HG02759 (cell line): Measurements from ENCODE around the gene DMAC2.
A peak's percentile ranks its signal among the peaks of the same experiment; 100 is the strongest.
"Not testable (repeated sequence)": the region's sequence is repeated elsewhere in the genome, so short reads cannot be mapped to it uniquely, and the experiment has no call there.

ENCODE experiments used
- ATAC-seq: cut with Tn5 transposase; IDR thresholded peaks from one replicate; pipeline ENCODE4 v1.9.1; 2021; ENCODE audit warnings: mild to moderate bottlenecking, moderate library complexity; ENCODE audit not compliant: unreplicated experiment

Gene DMAC2

DNA sequence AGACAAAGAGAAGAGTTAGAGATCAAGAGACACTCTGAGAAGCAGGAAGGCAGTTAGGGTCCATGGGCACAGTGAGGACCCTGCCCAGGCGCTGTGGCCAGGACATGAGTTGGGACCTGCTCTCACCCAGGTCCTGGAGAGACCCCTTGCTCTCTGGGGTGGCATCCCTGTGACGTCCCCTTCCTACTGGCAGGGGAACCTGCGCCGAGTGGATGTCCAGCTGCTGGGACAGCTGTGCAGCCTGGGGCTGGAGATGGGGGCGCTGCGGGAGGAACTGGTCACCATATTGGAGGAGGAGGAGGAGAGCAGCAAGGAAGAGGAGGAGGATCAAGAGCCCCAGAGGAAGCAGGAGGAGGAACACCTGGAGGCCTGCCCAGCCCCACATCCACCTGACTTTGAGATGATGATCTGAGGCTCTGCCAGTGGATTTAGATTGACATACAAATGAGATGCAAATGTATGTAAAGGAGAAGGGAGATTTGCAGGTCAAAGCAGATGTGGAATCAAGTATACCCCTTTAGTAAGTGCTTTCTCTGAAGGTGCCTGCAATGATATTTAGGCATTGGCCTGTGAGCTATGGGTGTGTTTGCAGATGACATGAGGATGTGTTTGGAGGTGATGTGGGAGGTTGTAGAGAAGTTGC lies 4.2 kb upstream of the DMAC2 start:
- ATAC-seq: no peak

DNA sequence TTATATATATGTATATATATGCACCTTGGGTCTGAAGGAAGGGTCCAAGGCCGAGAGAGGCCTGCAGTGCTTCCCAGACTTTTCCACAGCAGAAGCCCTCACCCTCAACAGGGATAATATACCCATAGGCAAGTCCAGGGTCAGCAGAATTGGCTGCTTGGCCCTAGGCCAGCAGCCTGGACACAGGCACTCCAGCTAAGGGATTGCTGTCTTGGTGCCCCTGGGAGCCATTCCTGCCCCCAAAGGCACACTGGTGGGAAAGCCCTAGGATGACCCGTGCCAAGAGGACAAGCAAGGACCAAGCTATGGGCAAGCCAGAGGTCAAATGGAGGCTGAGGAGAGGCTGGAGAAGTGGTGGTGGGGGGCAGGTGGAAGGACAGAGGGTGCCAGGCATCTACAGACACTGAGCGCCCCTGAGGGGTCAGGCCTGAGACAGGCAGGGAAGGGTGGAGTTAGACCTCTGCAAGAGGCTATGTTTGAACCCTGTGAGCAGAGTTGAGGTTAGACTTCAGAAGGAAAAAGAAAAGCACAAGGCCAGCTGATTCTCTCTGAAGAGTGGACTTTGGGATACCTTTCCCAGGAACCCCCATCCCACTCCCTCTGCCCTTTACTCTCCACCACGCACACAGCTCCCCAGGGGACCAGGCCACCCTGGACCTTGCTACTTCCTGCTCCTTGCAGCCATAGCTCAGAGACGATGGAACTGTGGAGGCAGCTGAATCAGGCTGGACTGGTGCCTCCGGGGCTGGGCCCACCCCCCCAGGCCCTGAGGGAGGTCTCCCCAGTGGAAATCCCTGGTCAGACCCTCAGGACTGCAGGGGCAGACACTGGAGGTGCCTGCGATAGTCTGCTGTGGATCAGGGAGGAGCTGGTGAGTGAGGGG lies 3.0 kb upstream of the DMAC2 start, which contains the start of gene ERICH4:
ERICH4 (plus strand) TSS at position 684 of the 883 bp plus-strand sequence; CDS start at position 698, 14 bp downstream.
- no peak for ATAC-seq

DNA sequence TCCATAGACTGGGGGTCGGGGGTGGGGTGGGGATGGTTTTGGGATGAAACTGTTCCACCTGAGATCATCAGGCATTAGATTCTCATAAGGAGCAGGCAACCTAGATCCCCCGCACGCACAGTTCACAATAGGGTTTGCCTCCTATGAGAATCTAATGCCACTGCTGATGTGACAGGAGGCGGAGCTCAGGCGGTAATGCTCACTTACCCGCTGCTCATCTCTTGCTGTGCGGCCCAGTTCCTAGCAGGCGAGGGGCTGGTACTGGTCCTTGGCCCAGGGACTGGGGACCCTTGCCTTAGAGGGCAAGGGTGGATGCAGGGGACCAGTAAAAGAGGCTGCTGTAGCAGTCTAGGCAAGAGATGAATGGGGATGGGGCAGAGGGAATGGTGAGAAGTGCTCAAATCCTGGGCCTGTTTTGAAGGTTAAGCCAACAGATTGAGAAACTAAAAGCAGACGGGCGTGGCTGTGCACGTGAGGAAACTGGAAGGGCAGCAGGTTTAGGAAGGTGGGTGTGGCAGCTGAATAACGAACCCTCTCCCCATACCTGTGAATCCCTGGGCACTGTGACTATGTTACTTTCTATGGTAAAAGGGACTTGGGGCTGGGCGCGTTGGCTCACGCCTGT lies 1.7 kb upstream of the DMAC2 start:
- ATAC-seq: no peak

DNA sequence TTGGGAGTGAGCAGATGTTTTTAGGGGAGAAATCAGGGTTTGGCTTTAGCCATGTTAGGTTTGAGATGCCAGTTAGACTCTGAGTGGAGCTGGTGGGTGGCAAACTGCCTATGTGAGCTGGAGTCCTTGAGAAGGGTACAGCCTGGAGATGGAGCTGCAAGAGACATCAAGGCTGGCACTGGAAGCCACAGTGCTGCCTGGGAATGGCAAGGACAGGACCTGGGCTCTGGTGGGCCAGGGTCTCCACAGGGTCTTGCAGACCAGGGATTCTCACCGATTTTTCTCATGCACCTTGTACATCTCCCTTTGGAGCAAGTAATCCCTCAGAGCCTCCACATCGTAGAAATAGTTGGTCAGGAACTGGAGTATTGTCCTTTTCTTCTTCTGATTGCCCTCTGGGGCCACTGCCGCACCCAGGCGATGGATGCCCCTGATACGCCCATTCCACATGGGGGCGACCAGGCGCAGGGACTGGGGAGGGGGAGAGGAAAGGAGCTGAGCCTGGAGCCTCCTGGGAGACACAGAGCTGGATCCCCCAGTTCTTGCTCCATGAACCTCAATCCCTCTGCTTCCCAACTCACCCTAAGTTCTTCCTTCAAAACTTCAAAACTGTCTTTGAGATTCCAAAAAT lies 1.7 kb downstream of the DMAC2 start:
- ATAC-seq: no peak

DNA sequence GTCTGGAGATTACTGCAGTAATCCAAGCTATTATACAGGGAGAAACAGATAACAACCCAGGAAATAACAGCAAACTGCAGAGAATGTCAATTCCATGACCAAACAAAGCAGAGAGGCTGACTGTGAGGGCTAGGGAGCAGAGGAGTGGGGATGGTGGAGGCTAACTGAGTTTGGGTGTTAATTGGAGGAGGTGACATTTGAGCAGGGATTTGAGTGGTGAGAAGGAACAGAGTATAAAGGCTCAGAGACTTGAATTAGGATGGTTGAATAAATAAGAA lies 3.1 kb downstream of the DMAC2 start:
- no peak for ATAC-seq

DNA sequence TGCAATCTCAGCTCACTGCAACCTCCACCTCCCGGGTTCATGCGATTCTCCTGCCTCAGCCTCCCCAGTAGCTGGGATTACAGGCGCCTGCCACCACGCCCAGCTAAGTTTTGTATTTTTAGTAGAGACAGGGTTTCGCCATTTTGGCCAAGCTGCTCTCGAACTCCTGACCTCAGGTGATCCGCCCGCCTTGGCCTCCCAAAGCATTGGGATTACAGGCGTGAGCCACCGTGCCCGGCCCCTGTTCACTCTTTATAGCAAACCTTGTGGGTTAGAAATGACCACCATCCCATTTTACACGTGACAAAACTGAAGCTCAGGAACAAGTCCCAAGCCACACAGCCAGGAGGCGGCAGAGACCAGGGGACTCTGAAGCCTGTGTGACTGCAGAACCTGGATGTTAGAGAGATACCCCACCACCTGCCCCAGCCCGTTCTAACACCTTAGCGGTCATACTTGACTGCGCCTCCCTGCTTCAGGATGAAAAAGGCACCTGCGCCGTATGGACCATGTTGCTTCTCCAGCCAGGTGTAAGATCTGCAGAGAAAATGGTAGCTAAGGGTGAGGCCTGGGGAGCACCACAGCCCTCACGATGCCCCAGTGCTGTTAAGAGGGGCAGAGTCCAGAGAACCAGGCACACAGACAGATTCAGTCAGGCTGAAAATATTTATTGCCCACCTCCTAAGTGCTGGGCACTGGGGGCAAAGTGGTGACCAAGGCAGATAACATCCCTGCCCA lies 3.6 kb downstream of the DMAC2 start:
- no peak for ATAC-seq

DNA sequence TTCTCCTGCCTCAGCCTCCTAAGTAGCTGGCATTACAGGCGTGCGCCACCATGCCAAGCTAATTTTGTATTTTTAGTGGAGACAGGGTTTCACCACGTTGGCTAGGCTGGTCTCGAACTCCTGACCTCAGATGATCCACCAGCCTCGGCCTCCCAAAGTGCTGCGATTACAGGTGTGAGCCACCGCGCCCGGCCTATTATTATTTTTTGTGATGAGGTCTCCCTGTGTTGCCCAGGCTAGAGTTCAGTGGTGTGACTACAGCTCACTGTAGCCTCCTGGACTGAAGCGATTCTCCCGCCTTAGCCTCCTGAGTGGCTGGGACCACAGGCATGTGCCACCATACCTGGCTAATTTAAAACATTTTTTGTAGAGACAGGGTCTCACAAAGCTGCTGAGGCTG lies 4.3 kb downstream of the DMAC2 start:
- not testable (repeated sequence) for ATAC-seq

DNA sequence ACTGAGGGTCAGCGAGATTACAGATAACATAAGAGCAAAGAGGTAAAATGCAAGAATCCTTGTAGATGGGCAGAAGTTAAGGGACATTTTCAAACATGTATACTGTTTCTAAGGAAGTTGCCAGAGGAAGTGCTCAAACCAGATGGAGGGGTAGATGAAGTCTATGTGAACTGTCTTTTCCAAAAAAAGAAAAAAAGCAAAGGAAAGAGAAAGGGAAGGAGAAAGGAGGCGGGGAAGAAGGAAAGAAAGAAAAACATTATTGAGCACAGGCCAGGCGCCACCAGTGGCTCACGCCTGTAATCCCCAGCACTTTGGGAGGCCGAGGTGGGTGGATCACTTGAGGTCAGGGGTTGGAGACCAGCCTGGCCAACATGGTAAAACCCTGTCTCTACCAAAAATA lies 5.3 kb downstream of the DMAC2 start:
- no peak for ATAC-seq

DNA sequence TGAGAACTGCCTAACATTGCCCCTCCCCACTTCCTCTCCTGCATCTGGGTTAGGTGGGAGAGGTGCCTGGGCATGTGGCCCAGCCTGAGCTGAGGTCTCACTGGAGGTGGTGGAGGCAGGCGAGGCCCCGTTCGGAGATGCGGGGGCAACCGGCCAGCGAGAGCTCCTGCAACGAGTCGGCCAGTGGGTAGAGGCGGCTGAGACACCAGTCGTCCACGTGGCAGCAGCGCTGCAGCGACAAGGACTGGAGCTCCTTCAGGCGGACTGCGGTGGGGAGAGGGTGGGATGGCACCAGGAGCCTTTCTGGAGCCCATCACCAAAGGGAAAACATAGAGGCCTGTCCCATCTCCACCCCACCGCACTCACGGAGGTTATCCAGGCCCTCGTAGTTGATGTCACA lies 6.5 kb downstream of the DMAC2 start:
- ATAC-seq: no peak

DNA sequence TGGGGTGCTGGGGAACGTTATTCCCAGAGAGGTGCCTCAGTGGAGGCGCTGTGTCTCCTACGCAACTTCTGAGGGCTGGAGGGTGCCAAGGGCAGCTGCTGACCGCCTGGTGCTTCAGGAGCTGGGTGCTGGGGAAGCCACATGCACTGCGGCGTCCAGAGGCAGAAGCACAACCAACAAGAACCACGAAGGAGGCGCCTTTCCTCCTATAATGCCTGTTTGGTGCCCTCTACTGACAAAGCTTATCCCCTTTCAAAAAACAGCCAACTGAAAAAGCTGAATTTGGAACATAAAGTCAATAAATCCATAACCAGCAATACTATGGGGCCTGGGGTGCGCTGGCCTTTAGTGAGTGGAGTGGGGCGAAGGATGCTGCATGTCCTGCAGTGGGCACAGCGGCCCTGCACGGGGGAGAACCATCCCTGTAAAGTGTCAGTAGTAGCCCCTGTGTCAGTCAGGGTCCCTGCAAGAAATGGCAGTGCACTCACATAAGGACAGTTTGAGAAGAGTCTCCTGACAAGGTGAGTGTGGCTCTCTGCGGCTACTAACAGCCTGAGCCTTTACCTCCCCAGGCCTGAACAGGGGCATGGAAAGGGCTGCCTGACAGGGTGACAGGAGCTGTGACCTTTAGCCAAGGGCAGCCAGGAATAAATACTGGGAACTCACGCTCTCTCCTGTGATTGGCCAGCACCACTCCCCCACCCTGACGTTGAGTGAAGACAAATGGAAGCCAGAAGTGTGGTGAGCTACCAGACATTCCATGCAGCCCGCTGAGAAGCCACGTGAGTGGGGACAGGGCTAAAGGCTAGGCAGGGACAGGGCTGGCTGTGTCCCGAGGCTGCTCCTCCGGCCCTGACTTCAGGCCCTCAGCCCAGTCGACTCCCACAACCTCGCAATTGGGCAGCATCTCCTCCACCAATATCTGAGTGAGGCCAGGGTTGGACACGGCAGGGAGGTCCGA lies 8.0 kb downstream of the DMAC2 start:
- no peak for ATAC-seq

DNA sequence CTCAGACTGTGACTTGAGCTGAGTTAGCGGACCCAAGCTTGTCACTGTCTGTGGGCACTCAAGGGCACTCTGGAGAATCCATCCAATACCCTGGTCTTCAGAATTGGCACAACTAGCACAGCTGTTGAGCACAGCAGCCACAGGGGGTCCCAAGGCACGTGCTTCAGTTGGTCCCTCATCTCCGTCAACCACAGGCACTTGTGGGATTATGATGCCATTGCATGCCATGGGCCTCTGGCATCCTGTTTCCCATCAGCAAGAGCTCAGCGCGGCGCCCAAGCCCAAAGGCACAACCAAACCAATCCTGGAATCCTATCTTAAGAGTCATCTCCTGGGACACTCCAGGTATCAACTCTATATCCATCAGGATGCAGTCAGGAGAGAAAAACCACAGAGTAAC lies 8.8 kb downstream of the DMAC2 start:
- ATAC-seq: no peak

DNA sequence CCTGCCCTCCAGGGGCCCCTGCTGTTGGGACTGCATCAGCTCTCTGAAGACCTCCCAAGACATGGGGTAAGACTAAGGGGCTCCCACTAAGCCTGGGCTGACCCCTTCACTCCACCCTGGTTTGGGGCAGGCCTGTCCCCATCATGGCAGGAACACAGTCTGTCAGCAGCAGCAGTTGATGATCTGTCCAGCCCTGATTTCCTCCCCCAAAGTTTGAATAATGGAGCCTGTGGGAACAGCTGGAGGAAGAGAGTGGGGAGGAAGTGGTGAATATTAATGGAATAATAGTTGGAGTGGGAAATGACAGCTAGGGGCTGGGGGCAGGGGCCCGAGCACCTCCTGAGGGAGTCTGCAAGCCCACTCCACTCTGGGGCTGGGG lies 11.2 kb downstream of the DMAC2 start:
- no peak for ATAC-seq

DNA sequence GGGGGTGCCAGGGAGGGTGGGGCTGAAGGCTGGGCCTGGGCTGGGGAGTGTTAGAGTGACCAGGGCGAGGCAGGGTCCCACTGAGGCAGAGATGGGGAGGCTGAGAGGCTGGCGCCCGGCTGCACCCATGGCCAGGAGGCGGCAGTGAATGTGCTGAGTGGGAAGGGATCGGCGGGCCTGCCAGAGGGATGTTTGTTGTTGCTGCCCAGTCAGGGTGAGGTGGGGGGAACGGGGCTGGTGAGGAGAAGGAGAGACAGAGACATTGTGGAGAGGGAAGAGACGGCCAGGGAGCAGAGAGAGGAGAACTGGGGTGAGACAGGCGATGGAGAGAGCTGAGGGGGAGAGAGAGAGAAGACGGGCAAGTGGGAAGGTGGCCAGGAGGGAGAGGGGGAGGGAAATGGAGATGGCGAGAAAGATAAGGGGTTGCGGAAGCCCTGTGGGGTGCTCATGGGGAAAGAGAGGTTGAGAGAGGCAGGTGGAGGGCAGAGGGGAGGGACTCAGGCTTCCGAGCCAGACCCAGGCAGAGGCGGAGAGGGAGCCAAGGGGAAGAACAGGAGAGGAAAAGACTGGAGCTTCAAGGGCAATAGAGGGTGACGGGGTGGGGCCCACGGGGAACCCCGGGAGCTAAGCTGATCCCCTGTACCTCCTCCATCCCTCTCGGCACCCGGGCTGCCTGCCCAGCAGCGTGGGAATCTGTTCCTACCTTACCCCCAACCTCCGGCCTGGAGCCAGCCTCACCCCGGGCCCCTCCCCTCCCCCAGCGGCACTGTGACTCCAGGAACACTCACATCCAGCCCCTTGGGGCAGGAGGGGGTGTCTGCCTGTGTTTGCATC lies 11.8 kb downstream of the DMAC2 start:
- no peak for ATAC-seq

DNA sequence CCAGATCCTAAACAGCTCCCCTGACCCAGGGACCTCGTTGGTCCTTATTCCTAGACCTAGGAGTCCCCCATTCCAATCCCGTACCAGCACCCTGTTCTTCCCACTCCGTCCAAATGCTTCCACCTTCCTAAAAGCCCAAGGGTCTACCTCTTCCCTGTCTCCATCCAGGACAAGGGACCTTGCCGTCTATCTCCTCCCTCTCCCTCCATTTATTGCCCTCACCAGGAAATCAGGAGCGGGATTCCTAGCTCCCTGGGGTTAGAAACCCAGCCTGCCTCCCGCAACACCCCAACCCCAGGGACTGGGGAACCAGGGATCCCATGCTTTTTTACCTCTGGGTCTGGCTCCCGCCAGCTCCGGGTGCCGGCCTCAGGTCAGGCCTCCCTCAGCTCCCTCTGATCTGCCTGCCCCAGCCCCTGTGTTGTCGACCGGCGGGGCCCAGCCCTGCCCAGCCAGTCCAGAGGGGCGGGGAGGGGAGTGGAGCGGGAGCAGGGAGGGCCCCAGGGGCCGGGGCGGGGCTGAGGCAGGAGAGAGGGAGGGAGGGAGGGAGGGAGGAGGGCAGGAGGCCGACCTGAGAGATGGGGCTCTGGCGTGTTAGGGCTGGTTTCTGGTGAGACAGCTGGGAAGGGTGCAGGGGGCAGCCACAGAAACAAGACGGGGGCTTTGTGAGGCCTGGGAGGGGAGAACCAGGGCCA lies 12.6 kb downstream of the DMAC2 start, which contains the start of gene B3GNT8:
B3GNT8 (minus strand) TSS at position 423 of the 695 bp plus-strand sequence. CDS start 596 bp downstream, outside the sequence.
- ATAC-seq: peak; percentile 41

DNA sequence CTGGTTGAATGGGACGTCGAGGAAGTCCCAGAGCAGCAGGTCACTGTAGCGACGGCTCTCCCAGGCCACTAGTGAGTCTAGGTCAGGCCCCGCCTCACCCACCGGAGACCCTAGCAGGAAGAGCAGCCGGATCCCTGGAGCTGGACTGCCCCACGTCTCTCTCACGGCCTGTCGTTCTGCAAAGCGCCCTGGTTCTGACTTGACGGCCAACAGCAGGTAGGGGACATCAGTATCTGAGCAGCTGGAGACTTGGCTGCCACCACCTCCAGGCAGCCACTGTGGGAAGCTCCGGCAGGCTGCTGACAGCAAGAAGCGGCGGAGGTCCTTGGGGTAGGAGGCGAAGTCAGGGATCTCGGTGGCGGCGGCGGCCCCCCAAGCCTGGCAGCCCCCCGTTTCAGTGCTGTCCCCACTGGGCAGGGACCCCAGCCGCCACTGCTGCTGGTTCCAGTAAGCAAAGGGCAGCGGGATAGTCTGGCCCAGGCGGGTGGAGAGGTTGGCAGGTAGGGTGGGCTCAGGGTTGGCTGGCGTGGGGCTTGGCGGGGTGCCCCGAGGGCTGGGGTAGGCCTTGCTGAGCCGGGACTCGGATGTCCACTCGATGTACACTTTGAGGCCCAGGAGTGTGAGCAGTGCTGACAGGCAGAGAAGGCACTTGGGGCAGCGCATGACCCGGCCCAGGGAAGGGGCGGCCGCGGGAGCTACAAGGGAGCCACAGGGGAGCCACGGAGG lies 13.4 kb downstream of the DMAC2 start:
- no peak for ATAC-seq

DNA sequence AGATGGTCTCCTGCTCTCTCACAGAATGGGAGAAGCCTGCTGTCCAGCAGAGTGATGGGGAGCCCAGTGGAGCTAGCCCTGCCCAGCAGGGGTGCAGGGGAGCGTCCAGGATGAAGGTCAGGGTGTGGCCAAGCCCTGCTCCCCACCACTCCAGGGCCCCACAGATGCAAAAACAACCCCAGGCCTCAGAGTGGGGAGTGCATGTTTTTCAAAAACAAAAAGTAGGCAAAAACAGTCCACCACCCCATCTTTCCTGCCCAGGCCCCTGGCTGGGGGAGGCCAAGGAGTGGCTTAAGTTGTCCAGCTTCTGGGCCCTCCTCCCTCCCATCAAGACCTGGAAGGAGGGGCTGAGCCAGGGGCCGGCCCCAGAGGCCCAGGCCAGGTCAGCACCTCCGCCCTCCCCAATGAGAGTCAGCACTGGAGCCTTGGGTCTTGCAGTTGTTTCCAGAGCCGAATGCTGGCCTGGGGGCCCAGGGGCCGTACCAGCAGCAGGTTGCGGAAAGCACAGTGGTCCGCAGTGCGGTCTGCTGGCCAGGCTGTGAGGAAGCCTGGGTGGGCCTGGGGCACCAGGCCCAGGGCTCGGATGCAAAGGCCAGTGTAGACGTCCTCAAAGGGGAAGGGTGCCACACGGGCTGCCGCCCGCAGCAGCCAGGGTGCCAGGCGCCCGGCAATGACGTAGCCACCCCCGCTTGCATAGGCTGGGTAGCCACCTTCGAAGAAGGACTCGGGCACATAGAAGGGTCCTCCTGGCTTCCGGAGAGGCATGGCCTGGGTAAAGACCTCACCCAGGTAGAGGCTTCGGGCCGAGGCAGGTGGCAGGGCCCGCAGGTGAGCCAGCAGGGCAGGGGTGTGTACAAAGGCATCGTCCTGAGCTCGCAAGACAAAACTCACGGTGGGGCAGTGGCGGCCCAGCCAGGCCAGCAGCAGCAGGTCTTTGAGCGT lies 14.3 kb downstream of the DMAC2 start:
- ATAC-seq: no peak
